Cardiac septum (tissue), 1 donor: Measurements from ENCODE around the gene CC2D2A. TPM values are rescaled to one million over a fixed set of nuclear protein-coding genes. Genes with fewer than 3 reads are reported as not detected.
"Not testable (repeated sequence)": the region's sequence is repeated elsewhere in the genome, so short reads cannot be mapped to it uniquely, and the experiment has no call there.

Experiments used
- DNase-seq: peaks from one replicate; pipeline ENCODE4 v3.0.0-alpha.2; 2020; ENCODE audit warnings: low spot score
- intact Hi-C: fragments of 100-400 bp; cut with DNase I; formaldehyde crosslinking; loops from one replicate; pipeline ENCODE4 v1.14.0; 2022
- total RNA-seq: library from RNA; stranded (reverse); fragmentation: NEBNext Ultra II Directional; extraction: Animal tissue kit (Norgen Biotek cat#: 25700); gene quantifications from one replicate; pipeline ENCODE4 v1.2.1, GENCODE V29; 2021
- donor health status: DM: no; HTN: no; CAD: no.

CC2D2A gene
- total RNA-seq, 1 donor from 2014 or later = 9.0 TPM

- intact Hi-C loops = no loop called here
- DNase-seq = no peak
These were observed 129.0 kb downstream of the CC2D2A start for GRCh38 chr4:15598644-15599043.

DNA sequence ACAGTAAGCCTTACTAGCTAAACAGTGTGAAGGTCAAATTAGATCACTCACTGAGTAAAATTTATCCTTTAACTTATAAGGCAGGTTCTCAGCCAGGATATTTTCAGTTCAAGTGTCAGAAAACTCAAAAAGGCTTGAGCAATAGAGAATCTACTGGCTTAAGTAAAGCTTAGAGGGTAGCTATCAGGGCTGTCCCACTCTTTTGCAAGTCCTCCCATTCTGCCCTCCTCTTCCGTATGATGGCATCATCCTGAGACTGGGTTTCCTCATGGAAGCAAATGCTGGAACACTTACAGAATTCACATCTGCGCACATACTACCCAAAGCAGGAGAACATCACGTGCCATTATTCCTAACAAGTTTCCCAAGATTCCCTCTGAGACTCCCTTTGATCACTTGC, 130.5 kb downstream of the CC2D2A start:
- intact Hi-C loops = no loop called here
- DNase-seq = no peak

- intact Hi-C loops = no loop called here
- no peak for DNase-seq
These were observed 132.2 kb downstream of the CC2D2A start for GRCh38 chr4:15601862-15602261.

GRCh38 chr4:15605537-15605936, 135.9 kb downstream of the CC2D2A start:
- intact Hi-C loops = no loop called here

DNA sequence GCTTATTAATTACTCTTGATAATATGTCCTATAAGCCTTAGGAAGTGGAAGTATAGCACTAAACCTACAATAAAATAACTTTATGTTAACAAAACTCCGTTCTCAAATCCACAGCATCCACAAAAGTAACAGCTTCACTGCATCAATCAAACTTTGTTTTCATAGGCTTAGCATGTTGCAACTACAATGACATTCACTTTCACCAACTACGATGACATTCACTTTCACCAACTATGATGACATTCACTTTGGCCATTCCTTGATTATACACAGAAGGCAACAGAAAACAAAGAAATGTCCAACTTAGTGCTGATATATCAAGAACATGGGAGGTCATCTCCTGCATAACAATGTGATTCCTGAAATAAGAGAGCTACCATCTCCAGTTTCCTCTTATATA, 141.2 kb downstream of the CC2D2A start:
- DNase-seq = no peak
- intact Hi-C loops = no loop called here

More at GRCh38 chr4:15605537-15605936, 135.9 kb downstream of the CC2D2A start:
- no peak for DNase-seq

GRCh38 chr4:15612136-15612535, 142.5 kb downstream of the CC2D2A start:
- intact Hi-C loops = no loop called here
- no peak for DNase-seq

GRCh38 chr4:15614891-15615290, 145.2 kb downstream of the CC2D2A start:
- DNase-seq, intact Hi-C loops: not testable (repeated sequence)

GRCh38 chr4:15617407-15617806, 147.7 kb downstream of the CC2D2A start:
- DNase-seq, intact Hi-C loops: not testable (repeated sequence)

GRCh38 chr4:15636818-15637217, 167.1 kb downstream of the CC2D2A start:
- intact Hi-C loops = no loop called here
- DNase-seq = no peak

DNA sequence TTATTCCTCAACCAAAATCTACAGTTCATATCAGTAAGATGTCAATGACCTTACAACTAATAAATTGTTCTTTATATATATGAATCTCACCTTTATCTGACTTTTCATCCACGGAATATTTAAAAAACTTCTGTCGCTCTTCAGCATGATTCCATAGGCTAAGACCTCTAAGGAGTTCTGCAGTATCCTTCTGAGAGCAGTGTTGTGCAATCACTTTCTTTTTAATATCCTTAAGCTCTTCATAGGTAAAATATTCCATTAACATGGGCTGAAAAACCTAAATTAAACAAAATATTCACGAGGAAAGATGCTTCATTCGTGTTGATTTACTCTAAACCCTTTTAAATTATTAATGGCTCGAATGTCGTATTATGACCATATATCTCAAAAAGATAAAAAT, 168.7 kb downstream of the CC2D2A start:
- no peak for DNase-seq
- intact Hi-C loops = no loop called here

DNA sequence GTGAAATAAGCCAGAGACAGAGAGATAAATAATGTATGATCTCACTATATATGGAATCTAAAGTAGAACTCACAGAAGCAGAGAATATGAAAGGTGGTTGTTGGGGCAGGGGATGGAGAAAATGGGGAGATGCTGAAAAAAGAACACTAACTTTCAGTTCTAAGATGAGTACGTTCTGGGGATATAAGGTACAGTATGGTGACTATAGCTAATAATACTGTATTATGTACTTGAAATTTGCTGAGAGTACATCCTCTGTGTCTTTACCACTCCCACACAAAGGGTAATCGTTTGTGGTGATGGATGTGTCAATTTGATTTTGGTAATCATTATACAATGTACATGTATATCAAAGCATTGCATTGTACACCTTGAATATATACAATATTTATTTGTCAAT, 178.9 kb downstream of the CC2D2A start:
- DNase-seq = no peak
- intact Hi-C loops = no loop called here

GRCh38 chr4:15649914-15650545, 180.3 kb downstream of the CC2D2A start:
- DNase-seq = no peak
- intact Hi-C loops = loop anchor here (5.0 to 10.0 kb wide), 4 partner anchors 173 to 645 kb away; partner anchors contain the start of genes CPEB2 and TAPT1

Other genes starting within 250 kb of the CC2D2A start
- 2.3 TPM for gene C1QTNF7, start 41.8 kb upstream of the CC2D2A start, total RNA-seq
- 60.9 TPM for gene FBXL5, start 185.5 kb downstream of the CC2D2A start, total RNA-seq
- gene FAM200B, start 211.9 kb downstream of the CC2D2A start, total RNA-seq = 21.6 TPM
- 2.5 TPM for gene BST1, start 233.2 kb downstream of the CC2D2A start, total RNA-seq